COLO668 (cell line): Measurements from ENCODE around the gene MYH15.

Experiments
- DNase-seq: peaks from one replicate; lab custom pipeline; 2025; ENCODE audit not compliant: unreplicated experiment; lab: John Stamatoyannopoulos, UW

MYH15 gene

GRCh38 chr3:108416111-108416869, 94.1 kb downstream of the MYH15 start:
- DNase-seq = no peak

GRCh38 chr3:108415661-108416060, 94.7 kb downstream of the MYH15 start:
- DNase-seq = no peak

GRCh38 chr3:108414007-108414406, 96.4 kb downstream of the MYH15 start:
- no peak for DNase-seq

- DNase-seq = no peak
Measured at GRCh38 chr3:108412121-108412750, 98.2 kb downstream of the MYH15 start.

- DNase-seq = no peak
Measured at GRCh38 chr3:108410531-108410984, 99.8 kb downstream of the MYH15 start.

DNA sequence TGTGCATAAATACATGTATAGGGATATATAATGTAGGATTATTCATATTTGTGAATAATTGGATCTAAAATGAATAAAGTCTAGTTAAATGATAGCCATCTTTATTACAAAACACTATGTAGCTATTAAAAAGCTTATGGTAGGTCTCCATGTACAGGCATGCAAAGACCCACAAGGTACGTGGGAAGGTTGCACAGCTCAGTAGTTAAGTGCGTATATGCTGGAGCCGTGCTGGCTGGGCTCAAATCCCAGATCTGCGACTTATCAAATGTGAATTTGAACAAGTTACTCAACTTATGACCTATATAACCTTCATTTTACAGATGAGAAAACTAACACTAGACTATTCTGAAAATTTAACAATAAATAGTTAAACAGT, 100.6 kb downstream of the MYH15 start:
- no peak for DNase-seq

DNA sequence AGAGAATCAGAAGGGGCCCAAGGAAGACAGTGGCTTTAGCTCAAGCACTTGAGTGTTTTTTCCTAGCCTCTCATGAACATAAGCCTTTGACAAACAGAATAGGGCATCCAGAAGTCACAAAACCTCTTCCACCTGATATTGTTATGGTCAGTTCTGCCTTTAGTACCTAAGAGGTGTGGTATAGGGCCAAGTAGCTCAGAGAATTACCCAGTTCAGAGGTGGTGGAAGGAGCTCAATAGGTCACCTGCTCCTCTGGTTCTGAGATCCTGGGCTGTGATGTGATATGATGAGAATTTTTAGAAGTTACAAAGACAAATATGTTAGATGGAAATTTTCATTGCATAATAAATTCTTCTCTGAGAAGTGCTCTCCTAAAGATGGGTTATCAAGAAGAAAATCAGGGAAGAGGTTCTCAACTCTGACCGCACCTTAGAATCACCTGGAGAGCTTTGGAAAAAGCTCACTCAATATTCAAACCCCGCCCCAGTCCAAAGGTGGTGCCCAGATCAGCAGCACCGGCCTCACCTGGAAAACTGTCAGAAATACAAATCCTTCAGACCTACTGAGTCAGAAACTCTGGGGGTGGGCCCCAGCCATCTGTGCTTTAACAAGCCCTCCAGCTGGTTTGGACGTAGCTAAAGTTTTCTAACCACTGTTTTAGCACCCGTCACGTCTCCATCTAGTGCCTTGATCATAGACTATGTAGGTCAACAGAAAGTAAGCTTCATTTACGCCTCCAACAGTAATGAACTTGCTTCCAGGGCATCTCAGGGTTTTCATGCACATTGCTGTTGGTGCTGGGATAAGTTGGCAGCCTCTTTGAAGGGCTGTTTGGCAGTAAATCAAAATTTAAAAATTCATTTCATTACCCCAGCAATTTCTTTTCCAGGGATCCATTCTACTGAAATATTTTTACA, 101.3 kb downstream of the MYH15 start:
- no peak for DNase-seq

- no peak for DNase-seq
Measured at GRCh38 chr3:108407886-108408285, 102.5 kb downstream of the MYH15 start.

GRCh38 chr3:108406661-108407206, 103.7 kb downstream of the MYH15 start:
- no peak for DNase-seq

GRCh38 chr3:108406063-108406660, 104.2 kb downstream of the MYH15 start:
- DNase-seq = no peak

DNA sequence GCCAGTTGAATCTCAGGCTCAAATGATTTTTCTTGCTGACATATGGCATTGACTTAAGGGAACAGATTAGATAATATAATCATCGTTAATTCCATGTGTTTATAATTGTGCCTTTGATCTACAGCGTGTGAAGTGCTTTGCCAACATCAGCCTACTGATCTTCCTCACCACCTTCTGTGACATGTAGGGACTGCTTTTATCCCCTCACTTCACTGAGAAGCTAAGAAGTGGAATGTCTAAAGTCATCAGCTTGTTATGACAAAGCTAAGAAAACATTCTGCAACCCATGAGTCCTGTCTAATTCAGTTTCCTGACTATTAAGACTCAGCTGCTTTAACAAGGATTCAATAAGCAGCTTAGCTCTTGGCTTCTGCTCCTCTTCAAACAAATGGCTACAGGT, 106.0 kb downstream of the MYH15 start:
- DNase-seq = no peak

- no peak for DNase-seq
Measured at GRCh38 chr3:108403686-108404345, 106.6 kb downstream of the MYH15 start.

DNA sequence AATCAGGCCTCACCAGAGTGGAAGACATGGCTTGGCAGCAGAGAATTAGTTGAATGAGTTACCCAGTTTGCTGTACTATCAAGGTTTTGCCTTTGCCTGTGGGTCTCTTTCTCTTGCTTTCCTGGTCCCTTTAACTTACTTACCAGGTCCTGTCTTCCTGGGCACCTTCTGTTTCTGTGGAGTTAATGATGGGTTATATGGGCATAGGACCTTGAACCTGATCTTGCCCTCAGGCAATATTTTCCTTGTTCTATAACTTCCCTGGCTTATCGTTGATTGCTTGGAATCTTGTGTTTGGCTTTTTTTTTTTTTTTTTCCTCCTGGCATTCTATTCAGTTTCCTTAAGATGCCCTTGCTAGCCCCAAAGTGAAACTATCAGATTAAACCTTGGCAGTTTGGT, 107.2 kb downstream of the MYH15 start:
- DNase-seq = no peak

DNA sequence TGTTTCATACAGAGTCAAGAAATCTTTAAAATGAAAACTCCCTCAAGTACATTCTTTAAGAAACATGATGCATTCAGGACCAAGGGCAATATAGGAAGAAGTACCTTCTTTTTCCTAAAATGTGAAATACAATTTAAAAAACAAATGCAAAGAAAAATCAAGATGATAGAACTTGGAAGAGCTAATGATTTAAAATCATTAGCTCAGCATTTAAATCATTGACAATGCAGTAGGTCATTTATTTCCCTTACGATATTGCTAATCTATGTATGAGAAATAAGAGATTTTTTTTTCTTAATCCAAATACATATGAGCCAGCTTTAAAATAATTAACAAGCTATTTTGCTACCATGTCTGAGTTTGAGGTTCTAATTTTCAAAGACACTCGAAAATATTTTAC, 108.6 kb downstream of the MYH15 start:
- no peak for DNase-seq

DNA sequence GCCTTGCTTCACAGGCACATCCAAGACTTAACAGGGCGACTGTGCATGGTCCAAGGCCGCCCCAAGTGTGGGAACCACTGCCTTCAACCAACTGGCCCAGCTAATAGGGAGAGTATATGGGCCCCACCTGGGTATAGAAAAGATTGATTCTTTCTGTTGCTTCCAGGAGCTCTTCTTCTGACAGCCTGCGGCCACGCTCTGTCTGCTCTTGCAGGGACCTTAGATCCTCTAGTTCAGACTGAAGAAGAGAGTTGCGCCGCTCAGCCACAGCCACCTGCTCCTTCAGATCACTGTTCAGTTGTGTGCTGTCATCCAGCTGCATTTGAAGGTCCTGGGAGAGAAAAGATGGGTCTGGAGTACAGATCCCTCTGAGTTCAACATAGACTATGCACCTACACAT, 111.9 kb downstream of the MYH15 start:
- no peak for DNase-seq

DNA sequence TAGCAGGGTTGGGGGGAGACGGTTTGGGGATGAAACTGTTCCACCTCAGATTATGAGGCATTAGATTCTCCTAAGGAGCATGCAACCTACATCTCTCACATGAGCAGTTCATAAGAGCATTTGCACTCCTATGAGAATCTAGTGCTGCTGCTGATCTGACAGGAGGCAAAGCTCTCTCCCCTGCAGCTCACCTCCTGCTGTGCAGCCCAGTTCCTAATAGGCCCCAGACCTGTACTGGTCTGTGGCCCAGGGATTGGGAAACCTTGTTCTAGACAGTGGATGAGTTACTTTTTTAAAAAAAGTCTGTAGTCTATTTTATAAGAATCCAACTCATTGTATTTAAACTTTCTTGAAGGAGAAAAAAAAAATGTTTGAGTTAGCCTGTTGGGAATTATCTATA, 114.1 kb downstream of the MYH15 start:
- DNase-seq = no peak

DNA sequence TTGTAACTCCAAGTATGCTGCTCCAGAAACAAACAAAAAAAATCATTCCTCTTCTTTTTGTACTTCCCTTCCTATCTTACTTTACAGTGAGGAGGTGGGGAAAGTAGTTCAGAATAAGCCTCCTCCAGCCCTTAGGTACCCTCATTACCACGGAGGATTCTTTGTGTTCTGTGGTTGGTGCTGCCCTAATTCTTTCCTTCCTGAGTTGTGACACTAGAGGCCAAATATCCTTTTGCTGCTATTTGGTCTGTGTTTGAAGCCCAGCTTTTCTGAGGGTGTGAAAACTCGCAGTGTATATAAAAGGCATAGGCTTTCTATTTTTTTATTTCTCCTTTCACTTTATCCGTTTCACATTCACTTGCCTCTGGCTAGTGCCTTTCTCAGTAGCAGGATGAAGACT, 115.8 kb downstream of the MYH15 start:
- no peak for DNase-seq

DNA sequence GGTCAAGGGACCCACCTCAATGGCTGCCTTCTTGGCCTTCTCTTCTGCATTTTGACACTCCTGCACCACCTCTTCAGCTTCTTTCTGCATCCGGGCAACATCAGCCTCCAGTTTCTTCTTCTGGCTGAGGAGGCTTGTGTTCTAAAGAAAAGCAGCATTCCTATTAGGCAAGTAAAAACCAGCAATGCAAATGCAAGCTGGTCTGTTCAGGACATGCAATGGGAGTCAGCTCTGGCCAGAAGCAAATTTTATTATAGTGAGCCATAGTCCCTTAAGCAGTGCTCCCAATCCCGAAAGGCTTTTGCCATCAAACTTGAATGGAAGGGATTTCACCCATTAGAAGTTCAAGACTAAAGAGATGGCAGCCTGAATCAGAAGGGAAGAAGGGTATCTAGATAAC, 116.4 kb downstream of the MYH15 start:
- no peak for DNase-seq

DNA sequence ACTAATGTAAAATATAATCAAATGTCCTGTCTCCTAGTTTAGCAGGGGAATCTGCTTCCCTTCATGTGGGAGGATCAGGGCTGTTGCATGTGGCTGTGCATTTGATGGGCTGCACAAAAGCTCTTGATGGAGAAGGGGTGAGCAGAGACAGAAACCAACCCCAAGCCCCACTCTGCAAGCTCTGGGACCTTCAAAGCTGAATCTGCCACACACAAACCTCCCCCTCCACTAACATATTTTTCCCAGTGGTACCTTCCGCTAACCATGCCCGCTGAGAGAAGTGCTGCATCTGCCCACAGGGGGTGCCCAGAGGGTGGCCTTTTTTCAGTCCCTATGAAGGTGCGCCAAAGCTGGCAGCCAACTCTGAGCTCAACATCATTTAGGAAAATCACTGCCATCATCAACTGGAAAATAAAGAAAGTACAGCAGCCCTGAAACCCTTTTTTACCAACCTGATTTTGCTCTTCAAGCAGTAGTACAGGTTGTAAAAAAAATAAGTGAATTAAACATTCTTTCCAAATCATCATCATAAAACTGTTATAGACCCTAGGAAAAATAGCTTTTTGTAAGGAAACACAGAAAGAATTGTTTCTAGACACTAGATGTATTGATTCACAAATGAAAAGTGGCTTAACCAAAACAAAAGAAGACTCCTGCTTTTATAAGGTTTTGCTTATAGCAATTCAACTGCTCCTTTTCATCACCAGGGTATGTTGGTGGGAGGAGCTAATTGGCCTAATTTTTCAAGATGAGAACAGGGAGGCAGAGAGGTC, 117.1 kb downstream of the MYH15 start:
- DNase-seq = no peak
